ENCODE measurements around the gene SRSF9.

SRSF9 gene

GRCh38 chr12:120444676-120445075 is 24.9 kb downstream of the SRSF9 start:
- Histone ChIP-seq H3K4me2 (peak overlapping the region; percentile 76), H3K36me3 (ENCODE audit: insufficient read depth) (no peaks in the 10 kb centered on the region), H3K4me1 (ENCODE audit: low read depth, poor library complexity, severe bottlenecking) (peaks cover 19% of the 10 kb centered on the region), H3K4me3 (IDR thresholded peaks at IDR 0.05; ENCODE audit: insufficient read depth, low read depth, low read length) (no peak overlapping the region), H4K20me1 (ENCODE audit: insufficient read depth) (no peaks in the 10 kb centered on the region), H2AFZ (ENCODE audit: low read depth) (no peak overlapping the region), H3K79me2 (ENCODE audit: insufficient read depth, low read depth) (peaks cover 43% of the 10 kb centered on the region), H3K9ac (no peak overlapping the region), H3K27ac (no peak overlapping the region), H3K27me3 (ENCODE audit: insufficient read depth, low read depth) (no peaks in the 10 kb centered on the region)
- no peak for TF ChIP-seq CTCF (conservative IDR thresholded peaks at IDR 0.05; ENCODE audit: low read depth, low read length)

GRCh38 chr12:120439646-120440247 is 29.8 kb downstream of the SRSF9 start:
- Histone ChIP-seq H3K9ac (no peak overlapping the region), H2AFZ (ENCODE audit: low read depth) (no peak overlapping the region), H3K4me2 (no peak overlapping the region), H3K36me3 (ENCODE audit: insufficient read depth) (no peaks in the 10 kb centered on the region), H3K79me2 (ENCODE audit: insufficient read depth, low read depth) (peaks cover 16% of the 10 kb centered on the region), H3K4me3 (IDR thresholded peaks at IDR 0.05; ENCODE audit: insufficient read depth, low read depth, low read length) (no peak overlapping the region), H3K27ac (no peak overlapping the region), H3K27me3 (ENCODE audit: insufficient read depth, low read depth) (no peaks in the 10 kb centered on the region), H3K4me1 (ENCODE audit: low read depth, poor library complexity, severe bottlenecking) (peaks cover 17% of the 10 kb centered on the region), H4K20me1 (ENCODE audit: insufficient read depth) (no peaks in the 10 kb centered on the region)
- TF ChIP-seq CTCF (conservative IDR thresholded peaks at IDR 0.05; ENCODE audit: low read depth, low read length): no peak; the same call in 1 of the 2 replicates

- no peak for TF ChIP-seq CTCF (conservative IDR thresholded peaks at IDR 0.05; ENCODE audit: low read depth, low read length)
Measured at GRCh38 chr12:120438495-120439198, 30.9 kb downstream of the SRSF9 start.

GRCh38 chr12:120437735-120438494 is 31.6 kb downstream of the SRSF9 start, which contains the start of gene COX6A1:
Gene COX6A1, plus strand, starts transcription at chr12:120438113. Its CDS starts 14 bp downstream, at chr12:120438127.
- H3K27ac ChIP-seq: peak within 1 kb of the TSS; percentile 43; the same call in 1 of the 2 replicates
- H3K4me1 ChIP-seq (ENCODE audit: low read depth, poor library complexity, severe bottlenecking): peaks cover 12% of the 10 kb centered on the region
- TF ChIP-seq CTCF (conservative IDR thresholded peaks at IDR 0.05; ENCODE audit: low read depth, low read length): no peak
- no peak within 1 kb of the TSS for H3K4me3 ChIP-seq (IDR thresholded peaks at IDR 0.05; ENCODE audit: insufficient read depth, low read depth, low read length)
- H2AFZ ChIP-seq (ENCODE audit: low read depth): peak within 1 kb of the TSS; percentile 62; the same call in 1 of the 2 replicates
- peak within 1 kb of the TSS; percentile 46; the same call in 1 of the 2 replicates for H3K9ac ChIP-seq
- H3K79me2 ChIP-seq (ENCODE audit: insufficient read depth, low read depth): peaks cover 10% of the 10 kb centered on the region
- H3K27me3 ChIP-seq (ENCODE audit: insufficient read depth, low read depth): no peaks in the 10 kb centered on the region
- H4K20me1 ChIP-seq (ENCODE audit: insufficient read depth): no peaks in the 10 kb centered on the region
- peak within 1 kb of the TSS; percentile 55 for H3K4me2 ChIP-seq
- no peaks in the 10 kb centered on the region for H3K36me3 ChIP-seq (ENCODE audit: insufficient read depth)

More at GRCh38 chr12:120438495-120439198, 30.9 kb downstream of the SRSF9 start:
- H3K27ac ChIP-seq: peak overlapping the region; percentile 43; the same call in 1 of the 2 replicates
- H2AFZ ChIP-seq (ENCODE audit: low read depth): no peak overlapping the region; the same call in 1 of the 2 replicates
- H3K36me3 ChIP-seq (ENCODE audit: insufficient read depth): no peaks in the 10 kb centered on the region
- H3K4me3 ChIP-seq (IDR thresholded peaks at IDR 0.05; ENCODE audit: insufficient read depth, low read depth, low read length): no peak overlapping the region
- no peaks in the 10 kb centered on the region for H4K20me1 ChIP-seq (ENCODE audit: insufficient read depth)
- peaks cover 10% of the 10 kb centered on the region for H3K79me2 ChIP-seq (ENCODE audit: insufficient read depth, low read depth)
- peak overlapping the region; percentile 51; the same call in 1 of the 2 replicates for H3K4me2 ChIP-seq
- no peaks in the 10 kb centered on the region for H3K27me3 ChIP-seq (ENCODE audit: insufficient read depth, low read depth)
- peaks cover 12% of the 10 kb centered on the region for H3K4me1 ChIP-seq (ENCODE audit: low read depth, poor library complexity, severe bottlenecking)
- peak overlapping the region; percentile 46; the same call in 1 of the 2 replicates for H3K9ac ChIP-seq
